NT2/D1 (cell line): ENCODE data around the gene ELN.

Source experiments
- YY1 ChIP-seq: IDR thresholded peaks from 2 replicates; pipeline ENCODE4 v1.6.1; 2011; ENCODE audit not compliant: insufficient read length, insufficient read depth
- ZNF274 ChIP-seq: IDR thresholded peaks from 2 replicates; pipeline ENCODE4 v1.6.1; 2011; ENCODE audit warnings: mild to moderate bottlenecking, low read depth, low read length

- no peak for TF ChIP-seq YY1
- no peak for TF ChIP-seq ZNF274
Measured at GRCh38 chr7:74051629-74052410, 23.8 kb downstream of the ELN start.
